Mammary epithelial cell (primary cell): ENCODE results near the gene TMEFF2.

Source experiments
- CTCF ChIP-seq, 2 donors: IDR thresholded peaks in 1 of 2; conservative IDR thresholded peaks in 1 of 2; 2 replicates each; pipeline ENCODE4 v1.5.1; 2011 to 2012; ENCODE audit warnings: inconsistent platforms in 2 of 2, low read length in 2 of 2, mild to moderate bottlenecking in 2 of 2, control low read depth in 1 of 2, low read depth in 1 of 2; ENCODE audit not compliant: insufficient read depth in 1 of 2; ENCODE audit errors: extremely low read depth in 1 of 2
- EZH2 ChIP-seq: IDR thresholded peaks from 2 replicates; pipeline ENCODE4 v1.6.1; 2012; ENCODE audit warnings: low read length, inconsistent platforms, borderline replicate concordance

GRCh38 chr2:192236136-192236535, 41.4 kb upstream of the TMEFF2 start:
- TF ChIP-seq CTCF (conservative IDR thresholded peaks at IDR 0.05 in 1 of 2, IDR thresholded peaks at IDR 0.05 in 1 of 2; ENCODE audit: extremely low read depth in 1 of 2, insufficient read depth in 1 of 2, low read depth in 1 of 2, low read length in 2 of 2) = no peak
- TF ChIP-seq EZH2 = no peak
